CD8-positive, alpha-beta memory T cell (primary cell): ENCODE data around the gene HNMT. TPM values are rescaled to one million over a fixed set of nuclear protein-coding genes. Genes with fewer than 3 reads are reported as not detected.

ENCODE experiments used
- CTCF ChIA-PET: fragments of 350-600 bp; sonication (Branson Sonifier 250); formaldehyde crosslinking; loops from one replicate; lab custom pipeline; 2021; ENCODE audit warnings: antibody characterized with exemption; lab: Charles Lee
- POLR2A ChIA-PET: fragments of 350-600 bp; sonication (Branson Sonifier 250); formaldehyde crosslinking; loops from one replicate; lab custom pipeline; 2021; ENCODE audit warnings: antibody characterized with exemption; lab: Charles Lee
- DNase-seq, 5 donors: peaks; one replicate each; pipeline versions ENCODE4 v3.0.0 to v3.0.0-alpha.2; 2020 to 2022; ENCODE audit warnings: mixed read lengths in 1 of 5
- H3K27ac ChIP-seq: one replicate; pipeline ENCODE4 v1.7.0; 2013; ENCODE audit warnings: low read depth, mild to moderate bottlenecking, low read length, moderate library complexity
- H3K27me3 ChIP-seq: 2 replicates; pipeline ENCODE4 v1.7.0; 2013; ENCODE audit warnings: low read length, mild to moderate bottlenecking; ENCODE audit not compliant: insufficient read depth, poor library complexity, severe bottlenecking
- H3K36me3 ChIP-seq: 2 replicates; pipeline ENCODE4 v1.7.0; 2013; ENCODE audit warnings: mild to moderate bottlenecking, low read length, moderate library complexity; ENCODE audit not compliant: insufficient read depth
- H3K4me1 ChIP-seq: 2 replicates; pipeline ENCODE4 v1.7.0; 2013; ENCODE audit warnings: mild to moderate bottlenecking, low read length, moderate library complexity; ENCODE audit not compliant: insufficient read depth
- H3K4me3 ChIP-seq: 2 replicates; pipeline ENCODE4 v1.7.0; 2013; ENCODE audit warnings: mild to moderate bottlenecking, low read length
- H3K9me3 ChIP-seq: 2 replicates; pipeline ENCODE4 v1.7.0; 2013; ENCODE audit warnings: mild to moderate bottlenecking, low read length
- H3K27ac Mint-ChIP-seq, 8 donors: one replicate each; pipeline ENCODE4 v1.8.0; 2020 to 2021; ENCODE audit warnings: mixed read lengths in 8 of 8, mild to moderate bottlenecking in 6 of 8, inconsistent platforms in 3 of 8, moderate library complexity in 3 of 8
- H3K27me3 Mint-ChIP-seq, 2 donors: one replicate each; pipeline ENCODE4 v1.8.0; 2020 to 2021; ENCODE audit warnings: mixed read lengths in 2 of 2, mild to moderate bottlenecking in 1 of 2, moderate library complexity in 1 of 2
- H3K36me3 Mint-ChIP-seq, 3 donors: one replicate each; pipeline ENCODE4 v1.8.0; 2020 to 2021; ENCODE audit warnings: mixed read lengths in 3 of 3, inconsistent platforms in 1 of 3, mild to moderate bottlenecking in 1 of 3
- H3K4me1 Mint-ChIP-seq, 3 donors: one replicate each; pipeline ENCODE4 v1.8.0; 2020 to 2021; ENCODE audit warnings: mixed read lengths in 3 of 3, inconsistent platforms in 1 of 3, mild to moderate bottlenecking in 1 of 3
- H3K4me3 Mint-ChIP-seq, 7 donors: one replicate each; pipeline ENCODE4 v1.8.0; 2020 to 2021; ENCODE audit warnings: mixed read lengths in 7 of 7, mild to moderate bottlenecking in 6 of 7, moderate library complexity in 4 of 7, inconsistent platforms in 2 of 7
- H3K9me3 Mint-ChIP-seq, 5 donors: one replicate each; pipeline ENCODE4 v1.8.0; 2020 to 2022; ENCODE audit warnings: mixed read lengths in 5 of 5, mild to moderate bottlenecking in 3 of 5, moderate library complexity in 2 of 5, inconsistent platforms in 1 of 5
- polyA plus RNA-seq: library from polyadenylated mRNA; unstranded; fragments of 300-500 nt; fragmentation: Illumina TruSeq; gene quantifications from one replicate; pipeline ENCODE4 v1.2.3, GENCODE V29; 2021
- total RNA-seq, 2 experiments: library from RNA; stranded (reverse); gene quantifications; one replicate each; pipeline ENCODE4 v1.2.3, GENCODE V29; 2021

HNMT gene
- total and polyA plus RNA-seq, 3 experiments from 2014 or later, result 0.61 to 0.78 TPM; not detected in 1

GRCh38 chr2:138012082-138012481 lies 47.8 kb downstream of the HNMT start:
- Histone ChIP-seq H3K4me1 (no peaks in the 10 kb centered on the region), H3K27me3 (no peaks in the 10 kb centered on the region), H3K36me3 (no peaks in the 10 kb centered on the region), H3K9me3 (no peaks in the 10 kb centered on the region), H3K4me3 (no peak overlapping the region), H3K27ac (no peak overlapping the region)
- no peaks in the 10 kb centered on the region for H3K36me3 Mint-ChIP-seq
- POLR2A ChIA-PET, result no interaction called here
- H3K27ac Mint-ChIP-seq, result no peak overlapping the region
- H3K4me3 Mint-ChIP-seq, result no peak overlapping the region
- CTCF ChIA-PET, result no interaction called here
- H3K4me1 Mint-ChIP-seq, result no peaks in the 10 kb centered on the region
- no peak for DNase-seq
- no peaks in the 10 kb centered on the region for H3K27me3 Mint-ChIP-seq
- H3K9me3 Mint-ChIP-seq, result peaks cover 0 to 3% (median 1%) of the 10 kb centered on the region in 5 donors

- H3K9me3 ChIP-seq, result no peaks in the 10 kb centered on the region
- no peaks in the 10 kb centered on the region for H3K27me3 ChIP-seq
- ChIA-PET CTCF (no interaction called here), POLR2A (no interaction called here)
- H3K4me3 ChIP-seq, result no peak overlapping the region
- H3K9me3 Mint-ChIP-seq, result peaks cover 0 to 2% (median 0%) of the 10 kb centered on the region in 5 donors
- H3K36me3 ChIP-seq, result no peaks in the 10 kb centered on the region
- H3K4me3 Mint-ChIP-seq, result no peak overlapping the region
- no peaks in the 10 kb centered on the region for H3K36me3 Mint-ChIP-seq
- no peak overlapping the region for H3K27ac Mint-ChIP-seq
- H3K27ac ChIP-seq, result no peak overlapping the region
- DNase-seq, result no peak
- H3K4me1 Mint-ChIP-seq, result no peaks in the 10 kb centered on the region
- no peaks in the 10 kb centered on the region for H3K27me3 Mint-ChIP-seq
- H3K4me1 ChIP-seq, result no peaks in the 10 kb centered on the region
These were observed 48.7 kb downstream of the HNMT start for GRCh38 chr2:138012968-138013367.

- Histone ChIP-seq H3K27me3 (no peaks in the 10 kb centered on the region), H3K4me3 (no peak overlapping the region), H3K27ac (no peak overlapping the region), H3K36me3 (no peaks in the 10 kb centered on the region), H3K9me3 (no peaks in the 10 kb centered on the region), H3K4me1 (no peaks in the 10 kb centered on the region)
- ChIA-PET POLR2A (no interaction called here), CTCF (no interaction called here)
- H3K4me3 Mint-ChIP-seq, result no peak overlapping the region
- no peak overlapping the region for H3K27ac Mint-ChIP-seq
- H3K36me3 Mint-ChIP-seq, result no peaks in the 10 kb centered on the region
- DNase-seq, result no peak
- no peaks in the 10 kb centered on the region for H3K4me1 Mint-ChIP-seq
- no peaks in the 10 kb centered on the region for H3K27me3 Mint-ChIP-seq
- peaks cover 0 to 2% (median 0%) of the 10 kb centered on the region in 5 donors for H3K9me3 Mint-ChIP-seq
These were observed 49.4 kb downstream of the HNMT start for GRCh38 chr2:138013639-138014038.

- Mint-ChIP-seq H3K27ac (no peak overlapping the region), H3K9me3 (peaks cover 0 to 4% (median 0%) of the 10 kb centered on the region in 5 donors), H3K27me3 (no peaks in the 10 kb centered on the region), H3K4me1 (no peaks in the 10 kb centered on the region), H3K36me3 (no peaks in the 10 kb centered on the region), H3K4me3 (no peak overlapping the region)
- H3K27ac ChIP-seq, result no peak overlapping the region
- no peaks in the 10 kb centered on the region for H3K36me3 ChIP-seq
- H3K9me3 ChIP-seq, result no peaks in the 10 kb centered on the region
- no peaks in the 10 kb centered on the region for H3K4me1 ChIP-seq
- no peak overlapping the region for H3K4me3 ChIP-seq
- H3K27me3 ChIP-seq, result no peaks in the 10 kb centered on the region
- ChIA-PET POLR2A (no interaction called here), CTCF (no interaction called here)
- no peak for DNase-seq
These were observed 51.2 kb downstream of the HNMT start for GRCh38 chr2:138015494-138015893.

GRCh38 chr2:138016351-138017087 lies 52.2 kb downstream of the HNMT start:
- H3K4me3 Mint-ChIP-seq, result no peak overlapping the region
- Histone ChIP-seq H3K27ac (no peak overlapping the region), H3K4me1 (no peaks in the 10 kb centered on the region), H3K4me3 (no peak overlapping the region), H3K36me3 (no peaks in the 10 kb centered on the region), H3K9me3 (no peaks in the 10 kb centered on the region), H3K27me3 (no peaks in the 10 kb centered on the region)
- ChIA-PET CTCF (no interaction called here), POLR2A (no interaction called here)
- H3K9me3 Mint-ChIP-seq, result peaks cover 0 to 2% (median 0%) of the 10 kb centered on the region in 5 donors
- no peaks in the 10 kb centered on the region for H3K4me1 Mint-ChIP-seq
- DNase-seq, result no peak
- no peaks in the 10 kb centered on the region for H3K36me3 Mint-ChIP-seq
- no peaks in the 10 kb centered on the region for H3K27me3 Mint-ChIP-seq
- no peak overlapping the region for H3K27ac Mint-ChIP-seq

GRCh38 chr2:138017824-138018223 lies 53.6 kb downstream of the HNMT start:
- Mint-ChIP-seq H3K4me3 (no peak overlapping the region), H3K36me3 (no peaks in the 10 kb centered on the region), H3K9me3 (peaks cover 0 to 2% (median 0%) of the 10 kb centered on the region in 5 donors), H3K27me3 (no peaks in the 10 kb centered on the region), H3K27ac (no peak overlapping the region), H3K4me1 (no peaks in the 10 kb centered on the region)
- ChIA-PET CTCF (no interaction called here), POLR2A (no interaction called here)
- H3K4me1 ChIP-seq, result no peaks in the 10 kb centered on the region
- no peak overlapping the region for H3K27ac ChIP-seq
- H3K36me3 ChIP-seq, result no peaks in the 10 kb centered on the region
- DNase-seq, result no peak
- no peaks in the 10 kb centered on the region for H3K9me3 ChIP-seq
- no peak overlapping the region for H3K4me3 ChIP-seq
- no peaks in the 10 kb centered on the region for H3K27me3 ChIP-seq

- H3K36me3 ChIP-seq, result no peaks in the 10 kb centered on the region
- H3K9me3 ChIP-seq, result no peaks in the 10 kb centered on the region
- H3K4me3 ChIP-seq, result no peak overlapping the region
- H3K27me3 ChIP-seq, result no peaks in the 10 kb centered on the region
- Mint-ChIP-seq H3K27ac (no peak overlapping the region), H3K4me3 (no peak overlapping the region), H3K4me1 (no peaks in the 10 kb centered on the region), H3K27me3 (no peaks in the 10 kb centered on the region), H3K36me3 (no peaks in the 10 kb centered on the region), H3K9me3 (peaks cover 0 to 2% (median 0%) of the 10 kb centered on the region in 5 donors)
- no peaks in the 10 kb centered on the region for H3K4me1 ChIP-seq
- no peak overlapping the region for H3K27ac ChIP-seq
- POLR2A ChIA-PET, result no interaction called here
- no peak for DNase-seq
- CTCF ChIA-PET, result no interaction called here
These were observed 54.8 kb downstream of the HNMT start for GRCh38 chr2:138018866-138019688.

- Histone ChIP-seq H3K27me3 (no peaks in the 10 kb centered on the region), H3K9me3 (no peaks in the 10 kb centered on the region), H3K4me1 (no peaks in the 10 kb centered on the region), H3K27ac (no peak overlapping the region), H3K4me3 (no peak overlapping the region), H3K36me3 (no peaks in the 10 kb centered on the region)
- no peak for DNase-seq
- Mint-ChIP-seq H3K4me1 (no peaks in the 10 kb centered on the region), H3K4me3 (no peak overlapping the region), H3K36me3 (no peaks in the 10 kb centered on the region), H3K9me3 (peaks cover 0 to 2% (median 0%) of the 10 kb centered on the region in 5 donors), H3K27me3 (no peaks in the 10 kb centered on the region), H3K27ac (no peak overlapping the region)
- ChIA-PET CTCF (no interaction called here), POLR2A (no interaction called here)
These were observed 56.2 kb downstream of the HNMT start for GRCh38 chr2:138020432-138020831.
